HepG2 (cell line): ENCODE results near the gene SEMA3B. TPM values are rescaled to one million over a fixed set of nuclear protein-coding genes. Genes with fewer than 3 reads are reported as not detected.

Experiments used
- ATF3 ChIP-seq: sonication (generic); formaldehyde crosslinking; IDR thresholded peaks from 2 replicates; pipeline ENCODE4 v1.4.0; 2020; ENCODE audit warnings: missing genetic modification reagents
- HNF4G ChIP-seq, 2 experiments: sonication (generic) in 1 of 2; formaldehyde crosslinking in 1 of 2; IDR thresholded peaks; 2 replicates each; pipeline versions ENCODE4 v1.4.0 to v1.6.1; 2011 to 2020; ENCODE audit warnings: borderline replicate concordance in 2 of 2, low read depth in 2 of 2, mild to moderate bottlenecking in 2 of 2, low read length in 1 of 2, missing genetic modification reagents in 1 of 2, moderate library complexity in 1 of 2
- NR2F6 ChIP-seq, 2 experiments: IDR thresholded peaks; 2 replicates each; pipeline ENCODE4 v1.6.1; 2016; ENCODE audit warnings: antibody characterized with exemption in 1 of 2, mild to moderate bottlenecking in 1 of 2
- WIZ ChIP-seq: sonication (generic); formaldehyde crosslinking; IDR thresholded peaks from 2 replicates; pipeline ENCODE4 v1.5.1; 2020; ENCODE audit warnings: mild to moderate bottlenecking, missing genetic modification reagents
- ZBTB14 ChIP-seq: sonication (generic); formaldehyde crosslinking; IDR thresholded peaks from 2 replicates; pipeline ENCODE4 v1.4.0; 2020; ENCODE audit warnings: missing genetic modification reagents
- ZNF709 ChIP-seq: sonication (generic); formaldehyde crosslinking; IDR thresholded peaks from 2 replicates; pipeline ENCODE4 v1.5.0; 2020; ENCODE audit warnings: mild to moderate bottlenecking, missing genetic modification reagents
- ZSCAN25 ChIP-seq: sonication (generic); formaldehyde crosslinking; IDR thresholded peaks from 2 replicates; pipeline ENCODE4 v1.8.0; 2022; ENCODE audit warnings: mild to moderate bottlenecking, missing genetic modification reagents
- polyA plus RNA-seq, 8 experiments: library from polyadenylated mRNA; depleted of rRNA in 3 of 8; stranded (reverse) in 7 of 8; unstranded in 1 of 8; fragments of >200 nt; fragmentation: Illumina TruSeq in 4 of 8; extraction: Trizol in 4 of 8; gene quantifications; 2 replicates each; pipeline versions ENCODE4 v1.2.1 to v1.2.3, GENCODE V29; 2011 to 2016; ENCODE audit warnings: low read depth in 4 of 8, missing spikeins in 1 of 8, mixed read lengths in 1 of 8; ENCODE audit not compliant: insufficient read depth in 1 of 8
- total RNA-seq, 5 experiments: library from RNA; depleted of rRNA; stranded (reverse); fragments of >200 nt; fragmentation: Illumina TruSeq; extraction: Trizol; gene quantifications; 2 replicates each; pipeline ENCODE4 v1.2.3, GENCODE V29; 2016; ENCODE audit warnings: low read depth in 1 of 5
- TF ChIP-seq, protein P1 (sequence below), 2 experiments: fragments of 450-650 bp in 1 of 2; sonication (generic) in 1 of 2; formaldehyde crosslinking in 1 of 2; IDR thresholded peaks; 2 replicates each; pipeline versions ENCODE4 v1.6.1 to v1.8.0; 2016 to 2022; ENCODE audit warnings: antibody characterized with exemption in 1 of 2, mild to moderate bottlenecking in 1 of 2, missing genetic modification reagents in 1 of 2
- TF ChIP-seq, protein P2 (sequence below): sonication (generic); formaldehyde crosslinking; IDR thresholded peaks from 2 replicates; pipeline ENCODE4 v1.4.0; 2020; ENCODE audit warnings: missing genetic modification reagents
- TF ChIP-seq, protein P3 (sequence below): sonication (generic); formaldehyde crosslinking; IDR thresholded peaks from 2 replicates; pipeline ENCODE4 v1.8.1; 2023; ENCODE audit warnings: mild to moderate bottlenecking, inconsistent platforms, moderate library complexity, missing genetic modification reagents, borderline replicate concordance

SEMA3B gene
- total and polyA plus RNA-seq, 2 of the 13 experiments (the other 11 are each of a cell fraction or from before 2014, with no cell fraction given) = 93.2 to 158 TPM

DNA sequence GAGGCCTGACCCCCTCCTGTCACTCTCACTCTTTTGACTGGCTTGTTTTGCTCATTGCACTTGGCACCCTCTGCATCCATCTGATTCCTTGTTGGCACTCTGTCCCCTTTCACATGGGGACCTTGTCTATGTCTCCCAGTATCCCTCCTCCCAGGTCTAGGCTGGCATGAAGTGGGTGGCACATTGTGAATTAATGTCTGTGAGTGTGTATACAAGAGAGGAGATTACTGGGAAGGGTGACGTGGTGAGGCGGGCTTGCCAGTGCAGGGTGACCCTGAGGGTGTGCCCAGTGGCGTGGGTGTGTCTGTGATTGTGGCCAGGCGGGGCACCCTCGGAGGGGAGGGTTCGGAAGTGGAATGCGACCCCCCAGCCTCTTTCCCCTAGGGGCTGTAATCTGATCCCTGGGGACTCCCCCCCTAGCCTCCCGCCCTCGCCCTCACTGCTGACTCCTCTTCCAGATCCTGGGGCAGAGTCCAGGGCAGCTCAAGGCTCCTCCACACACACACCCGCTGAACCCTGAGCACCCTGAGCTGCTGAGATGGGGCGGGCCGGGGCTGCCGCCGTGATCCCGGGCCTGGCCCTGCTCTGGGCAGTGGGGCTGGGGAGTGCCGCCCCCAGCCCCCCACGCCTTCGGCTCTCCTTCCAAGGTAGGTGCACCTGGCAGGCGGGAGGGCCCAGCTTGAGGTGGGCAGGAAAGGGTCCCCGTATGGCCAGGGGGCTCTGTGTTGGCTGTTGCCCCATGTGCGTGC, at the start of gene SEMA3B (continued):
- TF ChIP-seq, protein P1, sequence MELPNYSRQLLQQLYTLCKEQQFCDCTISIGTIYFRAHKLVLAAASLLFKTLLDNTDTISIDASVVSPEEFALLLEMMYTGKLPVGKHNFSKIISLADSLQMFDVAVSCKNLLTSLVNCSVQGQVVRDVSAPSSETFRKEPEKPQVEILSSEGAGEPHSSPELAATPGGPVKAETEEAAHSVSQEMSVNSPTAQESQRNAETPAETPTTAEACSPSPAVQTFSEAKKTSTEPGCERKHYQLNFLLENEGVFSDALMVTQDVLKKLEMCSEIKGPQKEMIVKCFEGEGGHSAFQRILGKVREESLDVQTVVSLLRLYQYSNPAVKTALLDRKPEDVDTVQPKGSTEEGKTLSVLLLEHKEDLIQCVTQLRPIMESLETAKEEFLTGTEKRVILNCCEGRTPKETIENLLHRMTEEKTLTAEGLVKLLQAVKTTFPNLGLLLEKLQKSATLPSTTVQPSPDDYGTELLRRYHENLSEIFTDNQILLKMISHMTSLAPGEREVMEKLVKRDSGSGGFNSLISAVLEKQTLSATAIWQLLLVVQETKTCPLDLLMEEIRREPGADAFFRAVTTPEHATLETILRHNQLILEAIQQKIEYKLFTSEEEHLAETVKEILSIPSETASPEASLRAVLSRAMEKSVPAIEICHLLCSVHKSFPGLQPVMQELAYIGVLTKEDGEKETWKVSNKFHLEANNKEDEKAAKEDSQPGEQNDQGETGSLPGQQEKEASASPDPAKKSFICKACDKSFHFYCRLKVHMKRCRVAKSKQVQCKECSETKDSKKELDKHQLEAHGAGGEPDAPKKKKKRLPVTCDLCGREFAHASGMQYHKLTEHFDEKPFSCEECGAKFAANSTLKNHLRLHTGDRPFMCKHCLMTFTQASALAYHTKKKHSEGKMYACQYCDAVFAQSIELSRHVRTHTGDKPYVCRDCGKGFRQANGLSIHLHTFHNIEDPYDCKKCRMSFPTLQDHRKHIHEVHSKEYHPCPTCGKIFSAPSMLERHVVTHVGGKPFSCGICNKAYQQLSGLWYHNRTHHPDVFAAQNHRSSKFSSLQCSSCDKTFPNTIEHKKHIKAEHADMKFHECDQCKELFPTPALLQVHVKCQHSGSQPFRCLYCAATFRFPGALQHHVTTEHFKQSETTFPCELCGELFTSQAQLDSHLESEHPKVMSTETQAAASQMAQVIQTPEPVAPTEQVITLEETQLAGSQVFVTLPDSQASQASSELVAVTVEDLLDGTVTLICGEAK (IDR thresholded peaks at IDR 0.05) = no peak
- TF ChIP-seq, protein P1 (CRISPR knock-in tag; IDR thresholded peaks at IDR 0.05) = no peak
- TF ChIP-seq NR2F6 (IDR thresholded peaks at IDR 0.05) (peak; percentile 41; the same call in 1 of the 2 replicates), NR2F6 (CRISPR knock-in tag; IDR thresholded peaks at IDR 0.05) (peak; percentile 58; the same call in 1 of the 2 replicates), ZNF709 (no peak), ATF3 (CRISPR knock-in tag) (0 out of 2 replicates have a peak, but pooled peaks have one; percentile 25), HNF4G (IDR thresholded peaks at IDR 0.05; ENCODE audit: borderline replicate concordance, low read depth, low read length) (peak; percentile 76), HNF4G (CRISPR knock-in tag; IDR thresholded peaks at IDR 0.05; ENCODE audit: borderline replicate concordance, low read depth) (peak; percentile 56; the same call in 1 of the 2 replicates), WIZ (CRISPR knock-in tag) (no peak), ZSCAN25 (CRISPR knock-in tag) (0 out of 2 replicates have a peak, but pooled peaks have one; percentile 29), ZBTB14 (CRISPR knock-in tag) (no peak)
- TF ChIP-seq, protein P2, sequence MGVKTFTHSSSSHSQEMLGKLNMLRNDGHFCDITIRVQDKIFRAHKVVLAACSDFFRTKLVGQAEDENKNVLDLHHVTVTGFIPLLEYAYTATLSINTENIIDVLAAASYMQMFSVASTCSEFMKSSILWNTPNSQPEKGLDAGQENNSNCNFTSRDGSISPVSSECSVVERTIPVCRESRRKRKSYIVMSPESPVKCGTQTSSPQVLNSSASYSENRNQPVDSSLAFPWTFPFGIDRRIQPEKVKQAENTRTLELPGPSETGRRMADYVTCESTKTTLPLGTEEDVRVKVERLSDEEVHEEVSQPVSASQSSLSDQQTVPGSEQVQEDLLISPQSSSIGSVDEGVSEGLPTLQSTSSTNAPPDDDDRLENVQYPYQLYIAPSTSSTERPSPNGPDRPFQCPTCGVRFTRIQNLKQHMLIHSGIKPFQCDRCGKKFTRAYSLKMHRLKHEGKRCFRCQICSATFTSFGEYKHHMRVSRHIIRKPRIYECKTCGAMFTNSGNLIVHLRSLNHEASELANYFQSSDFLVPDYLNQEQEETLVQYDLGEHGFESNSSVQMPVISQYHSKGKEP = no peak
- TF ChIP-seq, protein P3, sequence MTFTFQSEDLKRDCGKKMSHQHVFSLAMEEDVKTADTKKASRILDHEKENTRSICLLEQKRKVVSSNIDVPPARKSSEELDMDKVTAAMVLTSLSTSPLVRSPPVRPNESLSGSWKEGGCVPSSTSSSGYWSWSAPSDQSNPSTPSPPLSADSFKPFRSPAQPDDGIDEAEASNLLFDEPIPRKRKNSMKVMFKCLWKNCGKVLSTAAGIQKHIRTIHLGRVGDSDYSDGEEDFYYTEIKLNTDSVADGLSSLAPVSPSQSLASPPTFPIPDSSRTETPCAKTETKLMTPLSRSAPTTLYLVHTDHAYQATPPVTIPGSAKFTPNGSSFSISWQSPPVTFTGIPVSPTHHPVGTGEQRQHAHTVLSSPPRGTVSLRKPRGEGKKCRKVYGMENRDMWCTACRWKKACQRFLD = 0 out of 2 replicates have a peak, but pooled peaks have one; percentile 12
